Inferior parietal cortex (tissue), 1 donor: ENCODE measurements around the gene DDX27.

ENCODE experiments used
- DNase-seq: peaks from one replicate; pipeline ENCODE4 v3.0.0-alpha.2; 2016; ENCODE audit errors: extremely low spot score

Gene DDX27

GRCh38 chr20:49248879-49249665 lies 29.9 kb downstream of the DDX27 start:
- DNase-seq = no peak

DNA sequence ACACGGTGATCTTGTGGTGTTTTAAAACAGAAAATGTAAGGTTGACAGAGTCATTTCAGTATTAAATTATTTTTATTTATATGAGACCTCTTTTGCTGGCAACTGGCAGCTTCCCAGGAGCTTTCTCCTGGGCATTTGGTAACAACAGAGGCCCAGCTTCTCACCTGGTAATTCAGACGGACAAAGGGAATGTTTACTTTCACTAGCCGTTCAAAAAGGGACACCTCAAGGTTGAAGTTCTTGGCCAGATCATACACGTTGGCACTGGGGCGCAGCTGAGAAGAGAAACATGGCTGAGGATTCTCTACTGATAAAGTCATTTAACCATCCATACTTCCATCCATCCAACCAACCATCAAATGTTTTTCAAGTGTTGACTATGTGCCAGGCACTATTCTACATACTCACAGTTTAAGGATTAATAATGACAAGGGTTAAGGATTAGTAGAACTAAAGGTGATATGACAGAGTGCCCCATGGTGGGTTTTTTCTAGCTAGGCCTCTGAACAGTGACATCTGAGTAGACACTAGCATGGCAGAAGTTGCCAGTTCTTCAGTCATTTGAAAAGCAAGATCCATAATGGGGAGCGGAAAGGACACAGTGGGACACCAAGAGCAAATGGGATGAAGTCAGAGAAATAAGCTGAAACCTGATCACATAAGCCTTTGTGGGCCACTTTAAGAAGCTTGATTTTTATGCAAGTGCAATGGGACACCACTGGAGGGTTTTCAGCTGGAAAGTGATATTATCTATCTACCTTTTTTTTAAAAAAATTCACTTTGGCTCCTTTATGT lies 33.5 kb downstream of the DDX27 start:
- no peak for DNase-seq

DNA sequence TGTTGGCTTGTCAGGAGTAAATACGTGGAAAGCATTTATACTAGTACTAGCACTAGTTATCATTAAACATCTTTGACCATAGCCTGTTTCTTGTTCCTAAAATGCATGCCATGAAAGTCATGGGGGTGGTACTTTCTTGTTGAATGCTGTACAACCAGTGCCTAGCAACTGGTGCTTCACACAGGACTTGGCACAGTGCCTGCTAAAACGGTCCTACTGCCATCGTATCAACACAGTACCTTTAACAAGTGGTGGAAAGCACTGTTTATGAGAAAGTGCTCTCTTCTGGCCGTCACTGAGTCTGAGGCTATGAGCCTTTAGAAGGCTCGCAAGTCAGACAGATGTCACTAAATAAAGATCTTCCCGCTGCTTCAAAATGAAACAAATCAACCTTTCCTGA lies 37.0 kb downstream of the DDX27 start:
- DNase-seq = no peak

GRCh38 chr20:49259284-49259683 lies 40.1 kb downstream of the DDX27 start:
- no peak for DNase-seq

DNA sequence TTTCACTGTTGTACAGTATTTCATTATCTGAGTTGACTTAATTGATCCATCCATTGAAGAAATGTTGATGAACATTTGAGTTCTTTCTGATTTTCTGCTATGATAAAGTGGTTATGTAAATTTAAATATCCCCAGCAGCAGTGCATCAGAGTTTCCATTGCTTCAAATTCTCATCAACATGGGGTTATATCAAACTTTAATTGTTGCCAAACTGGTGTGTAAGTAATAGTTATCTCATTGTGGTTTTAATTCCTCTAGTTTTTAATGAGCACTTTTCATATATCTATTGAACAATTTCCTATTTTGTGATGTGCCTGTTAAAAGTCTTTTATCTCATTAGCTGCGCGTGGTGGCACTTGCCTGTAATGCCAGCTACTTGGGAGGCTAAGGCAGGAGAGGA lies 40.6 kb downstream of the DDX27 start:
- no peak for DNase-seq

- DNase-seq = no peak
Observed at GRCh38 chr20:49260218-49260617, 41.0 kb downstream of the DDX27 start.

DNA sequence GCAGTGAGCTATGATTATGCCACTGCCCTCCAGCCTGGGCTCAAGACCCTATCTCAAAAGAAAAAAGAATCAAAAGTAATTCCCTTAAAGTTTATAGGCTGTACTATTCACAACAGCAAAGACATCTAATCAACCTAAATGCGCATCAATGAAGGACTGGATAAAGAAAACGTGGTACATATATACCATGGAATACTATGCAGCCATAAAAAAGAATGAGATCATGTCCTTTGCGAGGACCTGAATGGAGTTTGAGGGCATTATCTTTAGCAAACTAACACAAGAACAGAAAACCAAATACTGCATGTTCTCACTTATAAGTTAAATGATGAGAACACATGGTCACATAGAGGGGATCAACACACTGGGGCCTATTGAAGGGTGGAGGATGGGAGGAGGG lies 42.0 kb downstream of the DDX27 start:
- DNase-seq = no peak

GRCh38 chr20:49262444-49262843 lies 43.2 kb downstream of the DDX27 start:
- DNase-seq = no peak

DNA sequence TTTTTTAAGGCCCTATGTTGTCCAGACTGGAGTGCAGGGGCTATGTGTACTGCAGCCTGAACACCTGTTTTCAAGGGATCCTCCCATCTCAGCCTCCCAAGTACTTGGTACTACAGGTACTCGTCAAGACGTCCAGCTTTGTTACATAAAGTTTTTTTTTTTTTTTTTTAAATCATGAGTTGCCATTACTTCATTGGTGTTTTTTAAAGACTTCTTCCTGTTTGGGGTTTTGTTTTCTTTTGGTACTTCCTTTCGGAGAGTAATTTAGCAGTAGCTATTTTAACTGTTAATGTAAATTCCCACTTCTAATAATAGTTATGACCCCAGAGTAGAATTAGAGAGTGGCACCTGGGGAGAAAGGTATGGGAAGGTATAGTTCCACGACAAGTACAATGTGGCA lies 48.1 kb downstream of the DDX27 start:
- DNase-seq = no peak

DNA sequence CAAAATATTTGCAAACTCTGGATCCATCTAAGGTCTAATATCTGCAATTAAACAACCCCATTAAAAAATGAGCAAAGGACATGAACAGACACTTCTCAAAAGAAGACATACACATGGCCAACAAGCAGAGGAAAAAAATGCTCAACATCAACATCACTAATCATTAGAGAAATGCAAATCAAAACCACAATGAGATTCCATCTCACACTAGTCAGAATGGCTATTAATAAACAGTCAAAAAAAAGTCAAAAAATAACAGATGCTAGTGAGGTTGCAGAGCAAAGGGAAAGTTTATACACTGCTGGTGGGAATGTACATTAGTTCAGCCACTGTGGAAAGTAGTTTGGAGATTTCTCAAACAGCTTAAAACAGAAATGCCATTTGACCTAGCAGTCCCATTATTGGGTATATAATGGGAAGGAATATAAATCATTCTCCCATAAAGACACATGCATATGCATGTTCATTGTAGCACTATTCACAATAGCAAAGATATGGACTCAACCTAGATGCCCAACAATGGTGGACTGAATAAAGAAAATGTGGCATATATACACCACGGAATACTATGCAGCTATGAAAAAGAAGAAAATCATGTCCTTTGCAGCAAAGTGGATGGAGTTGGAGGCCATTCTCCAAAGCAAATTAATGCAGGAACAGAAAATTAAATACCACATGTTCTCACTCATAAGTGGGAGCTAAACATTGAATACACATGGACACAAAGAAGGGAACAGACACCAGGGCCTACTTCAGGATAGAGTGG lies 49.6 kb downstream of the DDX27 start:
- DNase-seq = no peak

- no peak for DNase-seq
Observed at GRCh38 chr20:49270177-49270576, 51.0 kb downstream of the DDX27 start.

DNA sequence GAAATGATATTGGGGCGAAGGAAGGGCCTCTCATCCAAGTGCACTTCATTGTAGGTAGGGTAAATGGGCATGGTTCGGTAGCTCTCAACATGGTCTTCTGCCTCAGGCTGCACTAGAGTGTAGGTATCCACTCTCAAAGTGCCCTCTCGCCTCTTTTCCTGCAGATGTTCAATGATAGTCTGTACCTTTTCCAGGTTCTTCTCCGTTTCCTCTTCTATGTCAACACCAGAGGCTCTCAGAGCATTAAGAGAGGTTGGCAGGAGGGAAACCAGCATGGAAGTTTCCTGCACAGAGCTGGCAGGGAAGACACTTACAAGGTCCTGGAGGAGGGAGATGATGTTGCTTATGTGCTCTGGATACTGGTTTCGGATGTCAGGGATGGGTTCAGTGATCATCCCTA lies 51.5 kb downstream of the DDX27 start:
- DNase-seq = no peak

- DNase-seq = no peak
Observed at GRCh38 chr20:49272654-49273053, 53.4 kb downstream of the DDX27 start.

GRCh38 chr20:49273696-49274277 lies 54.6 kb downstream of the DDX27 start:
- DNase-seq = no peak

- DNase-seq = no peak
Observed at GRCh38 chr20:49275216-49275615, 56.0 kb downstream of the DDX27 start.

- DNase-seq = no peak
Observed at GRCh38 chr20:49275636-49276035, 56.4 kb downstream of the DDX27 start.

- peak; percentile 41 for DNase-seq
Observed at GRCh38 chr20:49276161-49276960, 57.1 kb downstream of the DDX27 start.

DNA sequence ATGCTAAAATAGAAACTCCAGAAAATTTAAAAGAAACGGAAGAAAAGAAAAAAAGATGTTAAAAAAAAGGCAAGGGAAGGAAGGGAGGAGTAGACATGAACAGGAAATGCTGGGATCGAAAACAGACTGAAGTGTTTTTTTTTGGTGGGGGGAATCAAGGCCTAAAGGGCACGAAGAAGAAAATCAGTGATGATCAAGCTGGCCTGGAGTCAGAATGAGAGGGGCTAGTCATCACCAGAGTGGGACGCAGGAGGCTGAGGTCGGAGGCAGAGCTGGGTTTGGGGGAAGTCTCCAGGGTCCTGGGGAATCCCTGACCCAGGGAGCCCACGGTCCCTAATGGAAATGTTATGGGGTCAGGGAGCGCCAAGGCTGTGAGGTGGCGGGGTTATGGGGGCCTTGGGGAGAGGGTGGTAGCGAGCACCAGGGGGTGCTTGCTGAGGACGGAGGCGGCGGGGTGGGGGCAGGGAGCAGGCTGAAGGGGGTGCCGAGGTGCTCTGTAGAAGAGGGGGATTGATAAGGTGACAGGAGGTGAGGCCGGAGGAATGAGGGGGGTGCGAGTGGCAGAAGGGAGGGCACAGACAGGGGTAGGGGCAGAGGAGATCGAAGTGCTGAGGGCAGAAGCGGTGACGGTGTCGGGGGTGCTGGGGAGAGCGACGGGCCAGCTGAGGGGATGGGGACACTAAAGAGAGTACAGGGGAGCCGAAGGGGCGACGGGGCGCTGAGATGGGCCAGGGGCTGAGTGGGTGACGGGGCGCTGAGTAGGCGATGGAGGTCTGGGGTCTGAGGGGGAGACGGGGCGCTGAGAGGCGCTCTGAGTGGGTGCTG lies 58.0 kb downstream of the DDX27 start:
- DNase-seq = no peak

DNA sequence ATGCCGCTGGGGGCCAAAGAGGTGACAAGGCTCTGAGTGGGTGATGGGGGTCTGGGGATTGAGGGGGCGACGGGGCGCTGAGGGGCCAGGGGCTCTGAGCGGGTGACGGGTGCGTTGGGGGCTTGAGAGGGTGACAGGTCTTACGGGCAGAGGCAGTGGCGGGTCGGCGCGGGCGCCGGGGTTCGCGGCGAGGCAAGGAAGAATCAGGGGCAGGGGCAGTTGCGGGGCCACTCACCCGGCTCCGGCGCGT lies 58.5 kb downstream of the DDX27 start:
- DNase-seq = no peak

- DNase-seq = peak; percentile 99
Observed at GRCh38 chr20:49278036-49278817, 59.0 kb downstream of the DDX27 start, which contains the start of gene ZNFX1. Gene ZNFX1 (minus strand): TSS chr20:49278057. CDS start chr20:49275839, 2,218 bp downstream.
